Neutrophil (primary cell): ENCODE results near the gene PAGR1.

Experiments
- H3K27ac ChIP-seq: fragments of 200-600 bp; sonication (generic); 2 replicates; pipeline ENCODE4 v1.5.1; 2016; ENCODE audit warnings: mild to moderate bottlenecking, moderate library complexity
- H3K27me3 ChIP-seq: fragments of 200-600 bp; sonication (generic); 2 replicates; pipeline ENCODE4 v1.6.0; 2016; ENCODE audit warnings: mild to moderate bottlenecking
- H3K36me3 ChIP-seq: fragments of 200-600 bp; sonication (generic); 2 replicates; pipeline ENCODE4 v1.5.1; 2017
- H3K4me1 ChIP-seq, 2 experiments: fragments of 200-600 bp in 1 of 2; sonication (generic) in 1 of 2; 1 replicate in 1 of 2; 2 replicates in 1 of 2; pipeline versions ENCODE4 v1.5.1 to v1.6.1; 2013 to 2016; ENCODE audit warnings: low read depth in 1 of 2, low read length in 1 of 2, mild to moderate bottlenecking in 1 of 2, moderate library complexity in 1 of 2; ENCODE audit not compliant: control insufficient read depth in 1 of 2, insufficient read depth in 1 of 2
- H3K4me3 ChIP-seq, 2 experiments: fragments of 200-600 bp in 1 of 2; sonication (generic) in 1 of 2; 1 replicate in 1 of 2; 2 replicates in 1 of 2; pipeline ENCODE4 v1.5.1; 2013 to 2016; ENCODE audit warnings: low read depth in 1 of 2, low read length in 1 of 2, mild to moderate bottlenecking in 1 of 2, moderate library complexity in 1 of 2
- H3K9me3 ChIP-seq: fragments of 200-600 bp; sonication (generic); 2 replicates; pipeline ENCODE4 v1.5.1; 2016
- CTCF ChIP-seq: fragments of 200-600 bp; sonication (generic); IDR thresholded peaks from 2 replicates; pipeline ENCODE4 v1.5.1; 2016; ENCODE audit warnings: antibody characterized with exemption

PAGR1 gene

GRCh38 chr16:29860218-29860617 is 44.3 kb downstream of the PAGR1 start:
- H3K4me1 ChIP-seq, result peaks cover 21 to 23% of the 10 kb centered on the region in 2 experiments
- H3K27ac ChIP-seq, result no peak overlapping the region
- no peak for TF ChIP-seq CTCF
- no peaks in the 10 kb centered on the region for H3K27me3 ChIP-seq
- H3K36me3 ChIP-seq, result peaks cover 33% of the 10 kb centered on the region
- no peaks in the 10 kb centered on the region for H3K9me3 ChIP-seq
- no peak overlapping the region for H3K4me3 ChIP-seq

- Histone ChIP-seq H3K27me3 (peaks cover 4% of the 10 kb centered on the region), H3K9me3 (no peaks in the 10 kb centered on the region), H3K27ac (peak overlapping the region; percentile 96), H3K36me3 (peaks cover 33% of the 10 kb centered on the region), H3K4me1 (peaks cover 21 to 23% of the 10 kb centered on the region in 2 experiments), H3K4me3 (peak overlapping the region; percentile 87 to 95)
- no peak for TF ChIP-seq CTCF
These were observed 46.5 kb downstream of the PAGR1 start for GRCh38 chr16:29862383-29862883.

- H3K27ac ChIP-seq, result peak within 1 kb of the TSS; percentile 96
- H3K27me3 ChIP-seq, result peaks cover 4% of the 10 kb centered on the region
- no peaks in the 10 kb centered on the region for H3K9me3 ChIP-seq
- H3K4me1 ChIP-seq, result peaks cover 21 to 23% of the 10 kb centered on the region in 2 experiments
- peaks cover 33% of the 10 kb centered on the region for H3K36me3 ChIP-seq
- peak; percentile 92 for TF ChIP-seq CTCF
- H3K4me3 ChIP-seq, result peak within 1 kb of the TSS; percentile 87 to 95
These were observed 47.1 kb downstream of the PAGR1 start, which contains the start of gene CDIPT for GRCh38 chr16:29862884-29863668. Gene CDIPT (minus strand): TSS chr16:29863226. CDS start chr16:29862857, 369 bp downstream.

- Histone ChIP-seq H3K36me3 (peaks cover 28% of the 10 kb centered on the region), H3K9me3 (no peaks in the 10 kb centered on the region), H3K27me3 (peaks cover 9% of the 10 kb centered on the region), H3K4me3 (peak overlapping the region; percentile 87 to 95), H3K4me1 (peaks cover 21 to 23% of the 10 kb centered on the region in 2 experiments), H3K27ac (peak overlapping the region; percentile 96)
- no peak for TF ChIP-seq CTCF
These were observed 47.7 kb downstream of the PAGR1 start for GRCh38 chr16:29863669-29863984.

- H3K4me3 ChIP-seq, result peak overlapping the region in 1 of 2 experiments; percentile 95
- H3K4me1 ChIP-seq, result peaks cover 21 to 23% of the 10 kb centered on the region in 2 experiments
- H3K36me3 ChIP-seq, result peaks cover 22% of the 10 kb centered on the region
- H3K9me3 ChIP-seq, result no peaks in the 10 kb centered on the region
- peaks cover 10% of the 10 kb centered on the region for H3K27me3 ChIP-seq
- no peak overlapping the region for H3K27ac ChIP-seq
- TF ChIP-seq CTCF, result no peak
These were observed 48.3 kb downstream of the PAGR1 start for GRCh38 chr16:29864205-29864604.
